ENCODE measurements around the gene KIF7. TPM values are rescaled to one million over a fixed set of nuclear protein-coding genes. Genes with fewer than 3 reads are reported as not detected.

KIF7 gene
- total and polyA plus RNA-seq, 10 of the 15 experiments (the other 5 are each of a cell fraction or from before 2014, with no cell fraction given) = 0.01 to 0.36 (median 0.10) TPM; not detected in 2

DNA sequence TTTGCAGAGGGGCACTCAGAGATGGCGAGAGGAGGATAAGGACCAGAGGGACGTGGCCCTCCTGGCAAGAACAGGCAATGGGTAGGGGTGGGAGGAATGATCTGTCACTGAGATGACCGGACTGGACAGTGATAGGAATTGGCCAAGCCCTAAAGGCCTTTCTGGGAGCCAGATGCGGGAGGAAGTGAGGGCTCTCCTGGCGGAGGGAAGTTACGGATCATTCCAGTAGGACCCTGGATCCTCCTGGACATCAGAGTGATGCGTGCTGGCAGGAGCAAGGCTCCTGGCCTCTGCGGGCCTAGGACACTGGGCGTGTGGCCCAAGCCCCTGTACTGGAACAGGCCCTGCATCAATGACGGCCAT, 23.4 kb downstream of the KIF7 start:
- Histone ChIP-seq H3K27me3 (replicated peaks in 1 of 2; ENCODE audit: control insufficient read depth in 2 of 2, insufficient read depth in 2 of 2, low read length in 1 of 2) (no peaks in the 10 kb centered on the region), H3K4me1 (ENCODE audit: control insufficient read depth, insufficient read depth, low read length) (no peaks in the 10 kb centered on the region), H3K4me2 (ENCODE audit: control insufficient read depth, insufficient read depth) (no peak overlapping the region), H3K36me3 (ENCODE audit: control insufficient read depth in 2 of 2, insufficient read depth in 2 of 2, low read length in 1 of 2) (peaks cover 12 to 27% of the 10 kb centered on the region in 2 experiments), H3K27ac (ENCODE audit: control insufficient read depth, insufficient read depth) (no peak overlapping the region), H3K9ac (ENCODE audit: control insufficient read depth, insufficient read depth, low read length) (no peak overlapping the region), H3K9me3 (replicated peaks; ENCODE audit: control insufficient read depth, insufficient read depth, low read length) (no peaks in the 10 kb centered on the region; the same call in 2 of the 3 replicates), H3K4me3 (no peak overlapping the region), H4K20me1 (ENCODE audit: control insufficient read depth, insufficient read depth) (no peaks in the 10 kb centered on the region), H3K79me2 (ENCODE audit: control insufficient read depth, insufficient read depth, low read length) (no peaks in the 10 kb centered on the region), H2AFZ (ENCODE audit: control insufficient read depth, low read depth, low read length) (no peak overlapping the region)
- ChIA-PET RAD21 (ENCODE audit: unreplicated experiment) (no interaction called here), SMC1A (ENCODE audit: uncharacterized antibody, unreplicated experiment) (no interaction called here), CTCF (no interaction called here), POLR2A (no interaction called here)
- no peak for TF ChIP-seq EZH2 (IDR thresholded peaks at IDR 0.05; ENCODE audit: borderline replicate concordance, control insufficient read depth, low read depth, low read length)
- TF ChIP-seq PBX3 (IDR thresholded peaks at IDR 0.05; ENCODE audit: insufficient replicate concordance, low read depth, low read length) = no peak
- TF ChIP-seq POLR2A (IDR thresholded peaks at IDR 0.05; ENCODE audit: low read depth, low read length) = 0 out of 2 replicates have a peak, but pooled peaks have one; percentile 26
- no peak for TF ChIP-seq EED (IDR thresholded peaks at IDR 0.05; ENCODE audit: low read depth)
- in situ Hi-C loops (cut with MboI) (no loop called here), intact Hi-C loops (cut with micrococcal nuclease; ENCODE audit: unreplicated experiment) (no loop called here)
- BruUV-seq (replicated peaks) = no TSS peak
- ATAC-seq (no peak; the same call in 2 of the 3 replicates), FAIRE-seq (no peak), DNase-seq (ENCODE audit: low read depth, low spot score) (no peak)
- 90% methylated on average over 10 of the region's 10 CpGs for WGBS (ENCODE audit: insufficient coverage, insufficient replicate concordance, low lambda C conversion rate, missing lambda C conversion rate)

DNA sequence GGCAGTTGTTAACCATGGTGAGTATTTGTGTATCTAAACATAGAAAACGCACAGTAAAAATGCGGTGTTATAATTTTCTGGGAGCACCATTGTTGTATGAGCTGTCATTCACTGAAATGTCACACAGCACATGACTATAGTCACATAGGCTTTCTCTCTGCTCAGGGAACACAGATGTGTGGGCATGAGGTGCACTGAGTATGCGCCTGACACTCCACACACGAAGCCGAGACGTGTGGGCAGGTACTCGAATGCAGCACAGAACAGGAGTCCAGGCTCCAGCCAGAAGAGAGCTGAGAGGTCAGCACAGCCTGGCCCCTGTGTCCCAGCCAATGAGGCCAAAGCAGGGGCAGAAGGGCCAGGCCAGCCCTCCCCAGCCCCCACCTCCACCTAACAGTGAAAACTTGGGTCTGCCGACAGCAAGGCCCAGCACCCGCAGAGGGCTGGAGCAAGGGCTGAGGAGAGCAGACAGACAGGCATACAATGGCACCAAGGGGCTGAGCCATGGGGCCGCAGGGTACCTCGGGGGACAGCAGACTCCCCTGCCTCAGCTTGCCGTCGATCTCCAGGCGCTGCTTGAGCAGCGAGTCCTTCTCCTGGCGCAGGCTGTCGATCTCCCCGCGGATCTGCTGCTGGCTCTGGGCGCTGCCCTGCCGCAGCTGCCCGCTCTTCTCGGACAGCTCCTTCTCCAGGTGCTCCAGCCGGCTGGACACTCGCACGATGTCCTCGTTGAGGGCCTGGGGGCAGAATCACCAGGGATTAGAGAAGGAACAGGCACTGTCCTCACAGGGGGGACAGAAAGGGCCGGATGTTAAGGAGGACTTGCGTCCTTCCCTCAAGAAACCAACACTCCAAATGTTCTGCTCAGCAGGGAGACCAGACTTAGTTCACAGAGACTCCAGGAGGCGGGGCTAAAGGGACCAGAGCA, 24.0 kb downstream of the KIF7 start:
- Histone ChIP-seq H3K4me3 (no peak overlapping the region), H3K36me3 (ENCODE audit: control insufficient read depth in 2 of 2, insufficient read depth in 2 of 2, low read length in 1 of 2) (peaks cover 12 to 27% of the 10 kb centered on the region in 2 experiments), H3K9ac (ENCODE audit: control insufficient read depth, insufficient read depth, low read length) (no peak overlapping the region), H3K27me3 (replicated peaks in 1 of 2; ENCODE audit: control insufficient read depth in 2 of 2, insufficient read depth in 2 of 2, low read length in 1 of 2) (no peaks in the 10 kb centered on the region), H3K27ac (ENCODE audit: control insufficient read depth, insufficient read depth) (no peak overlapping the region), H4K20me1 (ENCODE audit: control insufficient read depth, insufficient read depth) (no peaks in the 10 kb centered on the region), H3K9me3 (replicated peaks; ENCODE audit: control insufficient read depth, insufficient read depth, low read length) (no peaks in the 10 kb centered on the region; the same call in 2 of the 3 replicates), H3K4me2 (ENCODE audit: control insufficient read depth, insufficient read depth) (no peak overlapping the region), H2AFZ (ENCODE audit: control insufficient read depth, low read depth, low read length) (no peak overlapping the region), H3K4me1 (ENCODE audit: control insufficient read depth, insufficient read depth, low read length) (no peaks in the 10 kb centered on the region), H3K79me2 (ENCODE audit: control insufficient read depth, insufficient read depth, low read length) (no peaks in the 10 kb centered on the region)
- no peak for DNase-seq (ENCODE audit: low read depth, low spot score)
- RAD21 ChIA-PET (ENCODE audit: unreplicated experiment) = no interaction called here
- intact Hi-C loops (cut with micrococcal nuclease; ENCODE audit: unreplicated experiment) = no loop called here
- POLR2A ChIA-PET = no interaction called here
- SMC1A ChIA-PET (ENCODE audit: uncharacterized antibody, unreplicated experiment) = no interaction called here
- in situ Hi-C loops (cut with MboI) = no loop called here
- CTCF ChIA-PET = no interaction called here
- BruUV-seq (replicated peaks) = no TSS peak
- no peak; the same call in 1 of the 3 replicates for ATAC-seq
- 95% methylated on average over 30 of the region's 30 CpGs for WGBS (ENCODE audit: insufficient coverage, insufficient replicate concordance, low lambda C conversion rate, missing lambda C conversion rate)
- no peak for FAIRE-seq
- TF ChIP-seq IKZF1 (conservative IDR thresholded peaks at IDR 0.05) (no peak), MTA3 (IDR thresholded peaks at IDR 0.05; ENCODE audit: borderline replicate concordance, low read length) (no peak), CUX1 (IDR thresholded peaks at IDR 0.05; ENCODE audit: insufficient replicate concordance, low read depth, low read length) (no peak), POLR2AphosphoS5 (IDR thresholded peaks at IDR 0.05; ENCODE audit: low read length) (no peak), SIN3A (IDR thresholded peaks at IDR 0.05; ENCODE audit: low read depth, low read length) (no peak), SMAD1 (IDR thresholded peaks at IDR 0.05; ENCODE audit: low read depth, partially characterized antibody) (no peak)

Data from GM12878 (cell line).